ENCODE measurements around the gene HAVCR1. TPM values are rescaled to one million over a fixed set of nuclear protein-coding genes. Genes with fewer than 3 reads are reported as not detected.
"Not testable (repeated sequence)": the region's sequence is repeated elsewhere in the genome, so short reads cannot be mapped to it uniquely, and the experiment has no call there.

Gene HAVCR1
- total RNA-seq, 1 donor from 2014 or later = not detected

DNA sequence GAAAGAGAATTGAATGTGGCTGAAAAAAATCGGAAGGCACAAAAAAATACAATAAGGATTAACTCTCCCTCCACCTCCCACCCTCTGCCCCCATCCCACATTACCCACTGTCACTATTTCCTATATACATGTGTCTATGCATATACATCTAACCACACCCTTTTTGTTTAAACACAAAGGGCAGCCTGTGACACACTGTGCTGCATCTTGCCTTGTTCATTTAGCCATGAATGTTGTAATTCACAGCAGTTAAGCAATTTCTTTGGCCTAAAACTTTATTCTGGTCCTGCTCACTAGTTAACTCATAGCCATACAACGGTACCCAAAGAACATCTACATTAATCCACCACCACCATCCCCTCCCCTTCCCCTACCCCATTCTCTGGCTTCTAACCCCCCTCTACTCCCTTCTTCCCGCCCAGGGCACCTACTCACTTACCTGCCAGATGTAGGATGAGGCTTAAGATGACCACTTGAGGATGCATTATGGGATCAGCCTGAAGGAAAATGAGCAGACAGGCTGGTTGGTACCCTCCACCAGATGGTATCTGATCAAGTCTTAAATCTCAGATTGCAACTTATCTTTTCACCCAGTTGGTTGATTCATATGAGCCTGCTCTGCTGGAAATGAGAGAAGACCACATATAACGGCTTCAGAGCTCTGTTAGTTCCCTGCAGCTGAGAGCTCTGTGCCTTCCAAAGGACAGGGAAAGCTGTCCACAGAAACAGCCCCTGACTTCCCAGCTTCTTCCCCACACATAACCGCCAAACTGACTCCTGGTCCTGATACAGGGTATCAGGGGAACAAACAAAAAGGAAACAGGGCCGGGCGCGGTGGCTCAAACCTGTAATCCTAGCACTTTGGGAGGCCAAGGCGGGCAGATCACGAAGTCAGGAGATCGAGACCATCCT lies 1.2 kb downstream of the HAVCR1 start:
- Histone ChIP-seq H3K4me3 (no peak overlapping the region), H3K9me3 (no peaks in the 10 kb centered on the region), H3K36me3 (no peaks in the 10 kb centered on the region), H3K4me1 (no peaks in the 10 kb centered on the region), H3K27me3 (no peaks in the 10 kb centered on the region), H3K27ac (no peak overlapping the region)
- intact Hi-C loops (cut with DNase I) = no loop called here
- ATAC-seq = no peak
- no peak for DNase-seq
- TF ChIP-seq, protein P1, sequence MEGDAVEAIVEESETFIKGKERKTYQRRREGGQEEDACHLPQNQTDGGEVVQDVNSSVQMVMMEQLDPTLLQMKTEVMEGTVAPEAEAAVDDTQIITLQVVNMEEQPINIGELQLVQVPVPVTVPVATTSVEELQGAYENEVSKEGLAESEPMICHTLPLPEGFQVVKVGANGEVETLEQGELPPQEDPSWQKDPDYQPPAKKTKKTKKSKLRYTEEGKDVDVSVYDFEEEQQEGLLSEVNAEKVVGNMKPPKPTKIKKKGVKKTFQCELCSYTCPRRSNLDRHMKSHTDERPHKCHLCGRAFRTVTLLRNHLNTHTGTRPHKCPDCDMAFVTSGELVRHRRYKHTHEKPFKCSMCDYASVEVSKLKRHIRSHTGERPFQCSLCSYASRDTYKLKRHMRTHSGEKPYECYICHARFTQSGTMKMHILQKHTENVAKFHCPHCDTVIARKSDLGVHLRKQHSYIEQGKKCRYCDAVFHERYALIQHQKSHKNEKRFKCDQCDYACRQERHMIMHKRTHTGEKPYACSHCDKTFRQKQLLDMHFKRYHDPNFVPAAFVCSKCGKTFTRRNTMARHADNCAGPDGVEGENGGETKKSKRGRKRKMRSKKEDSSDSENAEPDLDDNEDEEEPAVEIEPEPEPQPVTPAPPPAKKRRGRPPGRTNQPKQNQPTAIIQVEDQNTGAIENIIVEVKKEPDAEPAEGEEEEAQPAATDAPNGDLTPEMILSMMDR (IDR thresholded peaks at IDR 0.05) = no peak

GRCh38 chr5:157056848-157057247 lies 2.1 kb downstream of the HAVCR1 start:
- ATAC-seq; H3K36me3 ChIP-seq; DNase-seq; intact Hi-C loops (cut with DNase I); H3K27ac ChIP-seq; H3K4me3 ChIP-seq; H3K9me3 ChIP-seq; H3K27me3 ChIP-seq; H3K4me1 ChIP-seq: not testable (repeated sequence)

- DNase-seq (no peak), ATAC-seq (no peak)
- Histone ChIP-seq H3K36me3 (no peaks in the 10 kb centered on the region), H3K27me3 (no peaks in the 10 kb centered on the region), H3K9me3 (no peaks in the 10 kb centered on the region), H3K27ac (no peak overlapping the region), H3K4me3 (no peak overlapping the region), H3K4me1 (no peaks in the 10 kb centered on the region)
- TF ChIP-seq, protein P1 (IDR thresholded peaks at IDR 0.05) = no peak
- intact Hi-C loops (cut with DNase I) = no loop called here
Observed at GRCh38 chr5:157051604-157052245, 7.2 kb downstream of the HAVCR1 start.

GRCh38 chr5:157050050-157050449 lies 8.9 kb downstream of the HAVCR1 start:
- intact Hi-C loops (cut with DNase I) = no loop called here
- TF ChIP-seq, protein P1 (IDR thresholded peaks at IDR 0.05) = no peak
- no peaks in the 10 kb centered on the region for H3K4me1 ChIP-seq
- peak; percentile 15 for ATAC-seq
- H3K9me3 ChIP-seq = no peaks in the 10 kb centered on the region
- no peaks in the 10 kb centered on the region for H3K36me3 ChIP-seq
- no peak overlapping the region for H3K27ac ChIP-seq
- DNase-seq = no peak
- no peaks in the 10 kb centered on the region for H3K27me3 ChIP-seq
- no peak overlapping the region for H3K4me3 ChIP-seq

GRCh38 chr5:157049605-157050004 lies 9.3 kb downstream of the HAVCR1 start:
- DNase-seq (no peak), ATAC-seq (no peak)
- Histone ChIP-seq H3K9me3 (no peaks in the 10 kb centered on the region), H3K4me3 (no peak overlapping the region), H3K27ac (no peak overlapping the region), H3K36me3 (no peaks in the 10 kb centered on the region), H3K27me3 (no peaks in the 10 kb centered on the region), H3K4me1 (no peaks in the 10 kb centered on the region)
- intact Hi-C loops (cut with DNase I) = no loop called here
- TF ChIP-seq, protein P1 (IDR thresholded peaks at IDR 0.05) = no peak

DNA sequence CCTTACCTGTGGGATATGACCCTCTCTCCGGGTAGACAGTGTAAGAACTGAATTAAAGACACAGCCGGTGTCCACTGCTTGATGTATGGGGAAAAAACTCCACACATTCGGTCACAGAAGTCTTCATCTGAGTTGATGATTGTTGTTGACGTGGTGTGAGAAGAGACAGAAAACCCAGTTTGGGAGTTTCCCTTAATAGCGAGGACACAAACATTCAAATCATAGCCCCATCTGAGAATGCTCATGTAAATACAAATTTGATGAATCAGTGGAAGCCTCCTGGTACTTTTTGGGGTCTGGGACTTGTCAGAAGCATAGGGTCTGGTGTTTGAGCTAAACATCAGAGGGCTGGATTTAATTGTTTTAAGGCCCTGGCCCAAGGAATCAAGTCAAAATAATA lies 11.0 kb downstream of the HAVCR1 start:
- no peak overlapping the region for H3K4me3 ChIP-seq
- ATAC-seq = no peak
- H3K4me1 ChIP-seq = no peaks in the 10 kb centered on the region
- TF ChIP-seq, protein P1 (IDR thresholded peaks at IDR 0.05) = no peak
- intact Hi-C loops (cut with DNase I) = no loop called here
- H3K27me3 ChIP-seq = no peaks in the 10 kb centered on the region
- H3K9me3 ChIP-seq = no peaks in the 10 kb centered on the region
- no peaks in the 10 kb centered on the region for H3K36me3 ChIP-seq
- no peak for DNase-seq
- H3K27ac ChIP-seq = no peak overlapping the region

DNA sequence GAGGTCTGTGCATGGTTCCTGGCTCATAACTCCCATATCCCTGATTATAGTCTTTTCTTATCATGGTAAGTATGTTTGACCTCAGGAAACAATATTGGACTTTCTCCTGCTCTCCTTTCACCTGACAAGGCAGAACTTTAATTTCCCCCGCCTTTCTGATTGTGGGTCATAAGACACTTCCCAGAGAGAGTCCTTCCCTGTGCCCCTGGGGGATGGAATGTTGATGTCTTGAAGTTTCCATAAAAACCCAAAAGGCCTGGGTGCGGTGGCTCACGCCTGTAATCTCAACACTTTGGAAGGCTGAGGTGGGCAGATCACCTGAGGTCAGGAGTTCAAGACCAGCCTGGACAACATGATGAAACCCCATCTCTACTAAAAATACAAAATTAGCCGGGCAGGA lies 11.9 kb downstream of the HAVCR1 start:
- H3K27ac ChIP-seq; H3K4me1 ChIP-seq; ATAC-seq; H3K27me3 ChIP-seq; H3K9me3 ChIP-seq; H3K36me3 ChIP-seq; intact Hi-C loops (cut with DNase I); DNase-seq; H3K4me3 ChIP-seq: not testable (repeated sequence)
